Measurements from ENCODE around the gene GPATCH1.

The GPATCH1 gene

DNA sequence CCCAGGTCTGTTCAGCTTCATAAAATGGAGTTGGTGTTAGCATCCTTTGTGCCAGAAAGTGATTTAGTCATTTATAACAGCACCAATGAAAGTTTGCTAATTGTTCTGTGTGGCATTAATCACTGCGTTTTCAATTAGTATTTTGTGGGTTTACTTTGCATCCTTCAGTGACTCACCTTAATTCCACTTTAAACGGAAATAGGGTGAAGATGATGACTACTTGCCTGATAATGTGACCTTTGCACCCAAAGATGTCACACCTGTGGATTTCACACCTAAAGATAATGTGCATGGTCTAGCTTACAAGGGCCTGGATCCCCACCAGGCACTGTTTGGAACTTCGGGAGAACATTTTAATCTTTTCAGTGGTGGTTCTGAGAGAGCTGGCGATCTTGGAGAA is 15.0 kb downstream of the GPATCH1 start:
- in situ Hi-C loops (cut with HindIII; ENCODE audit: low sequenced_read_pairs) = no loop called here
- H3K4me3 ChIP-seq (ENCODE audit: low read depth, low read length) = no peak overlapping the region
- DNase-seq (ENCODE audit: low read depth, low spot score) = no peak
- TF ChIP-seq, protein P1, sequence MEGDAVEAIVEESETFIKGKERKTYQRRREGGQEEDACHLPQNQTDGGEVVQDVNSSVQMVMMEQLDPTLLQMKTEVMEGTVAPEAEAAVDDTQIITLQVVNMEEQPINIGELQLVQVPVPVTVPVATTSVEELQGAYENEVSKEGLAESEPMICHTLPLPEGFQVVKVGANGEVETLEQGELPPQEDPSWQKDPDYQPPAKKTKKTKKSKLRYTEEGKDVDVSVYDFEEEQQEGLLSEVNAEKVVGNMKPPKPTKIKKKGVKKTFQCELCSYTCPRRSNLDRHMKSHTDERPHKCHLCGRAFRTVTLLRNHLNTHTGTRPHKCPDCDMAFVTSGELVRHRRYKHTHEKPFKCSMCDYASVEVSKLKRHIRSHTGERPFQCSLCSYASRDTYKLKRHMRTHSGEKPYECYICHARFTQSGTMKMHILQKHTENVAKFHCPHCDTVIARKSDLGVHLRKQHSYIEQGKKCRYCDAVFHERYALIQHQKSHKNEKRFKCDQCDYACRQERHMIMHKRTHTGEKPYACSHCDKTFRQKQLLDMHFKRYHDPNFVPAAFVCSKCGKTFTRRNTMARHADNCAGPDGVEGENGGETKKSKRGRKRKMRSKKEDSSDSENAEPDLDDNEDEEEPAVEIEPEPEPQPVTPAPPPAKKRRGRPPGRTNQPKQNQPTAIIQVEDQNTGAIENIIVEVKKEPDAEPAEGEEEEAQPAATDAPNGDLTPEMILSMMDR (IDR thresholded peaks at IDR 0.05; ENCODE audit: low read depth, low read length) = no peak

DNA sequence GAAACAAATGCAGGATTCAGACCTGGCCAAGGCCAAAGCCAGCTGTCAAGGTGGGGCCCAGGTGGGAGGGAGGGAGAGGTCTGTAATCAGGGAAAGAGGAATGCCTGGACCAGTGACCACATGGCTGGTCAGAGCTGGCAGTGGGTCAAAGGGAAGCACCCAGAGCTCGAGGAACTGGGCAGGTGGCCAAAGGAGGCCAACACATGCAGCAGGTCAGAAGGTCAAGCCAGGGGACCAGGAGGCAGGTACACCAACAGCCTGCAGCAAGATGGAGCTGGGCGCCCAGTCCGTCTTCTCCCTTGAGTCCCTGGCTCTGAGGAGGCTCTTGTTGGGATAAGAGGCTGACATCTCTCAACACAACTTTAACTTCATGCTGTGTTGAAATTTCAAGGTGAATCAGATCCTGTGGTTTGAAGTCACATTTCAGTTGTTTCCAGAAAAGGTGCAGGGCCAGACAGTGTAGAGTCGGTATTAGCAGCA is 17.1 kb downstream of the GPATCH1 start:
- in situ Hi-C loops (cut with HindIII; ENCODE audit: low sequenced_read_pairs) = no loop called here
- DNase-seq (ENCODE audit: low read depth, low spot score) = no peak
- TF ChIP-seq, protein P1 (IDR thresholded peaks at IDR 0.05; ENCODE audit: low read depth, low read length) = no peak
- H3K4me3 ChIP-seq (ENCODE audit: low read depth, low read length) = no peak overlapping the region

DNA sequence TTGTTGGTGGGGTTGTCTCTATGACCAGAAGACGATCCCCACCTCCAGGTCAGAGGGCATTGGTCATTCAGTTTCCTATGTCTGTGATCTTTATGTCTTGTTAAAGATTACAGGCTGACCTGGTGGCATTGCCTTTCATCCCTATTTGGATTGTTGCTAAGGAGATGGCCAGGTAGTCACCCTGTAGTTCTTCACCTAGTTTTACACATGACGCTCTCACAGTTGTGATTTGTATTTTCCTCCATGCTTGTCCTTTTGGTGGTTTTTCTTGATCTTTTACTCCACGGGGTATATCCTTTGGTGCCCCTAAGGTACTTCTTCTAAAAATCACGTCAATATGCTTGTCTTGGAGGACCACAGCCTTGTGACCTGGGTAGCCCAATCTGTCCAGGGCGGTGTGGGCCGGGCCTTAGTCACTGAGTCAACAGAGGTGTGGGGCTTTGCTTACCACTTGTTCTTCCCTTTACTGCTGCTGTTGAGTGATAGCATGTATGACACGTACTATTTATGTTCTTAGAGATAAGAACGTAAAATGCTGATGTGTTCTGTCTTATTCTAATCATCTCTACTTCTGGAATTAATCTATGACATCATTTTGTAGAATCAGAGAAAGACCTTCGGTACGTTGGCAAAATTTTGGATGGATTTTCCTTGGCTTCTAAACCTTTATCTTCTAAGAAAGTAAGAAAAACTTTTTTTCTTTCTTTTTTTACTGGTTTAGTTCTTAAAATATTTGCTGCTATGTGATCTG is 20.1 kb downstream of the GPATCH1 start:
- no peak overlapping the region for H3K4me3 ChIP-seq (ENCODE audit: low read depth, low read length)
- in situ Hi-C loops (cut with HindIII; ENCODE audit: low sequenced_read_pairs) = no loop called here
- TF ChIP-seq, protein P1 (IDR thresholded peaks at IDR 0.05; ENCODE audit: low read depth, low read length) = no peak
- no peak for DNase-seq (ENCODE audit: low read depth, low spot score)

DNA sequence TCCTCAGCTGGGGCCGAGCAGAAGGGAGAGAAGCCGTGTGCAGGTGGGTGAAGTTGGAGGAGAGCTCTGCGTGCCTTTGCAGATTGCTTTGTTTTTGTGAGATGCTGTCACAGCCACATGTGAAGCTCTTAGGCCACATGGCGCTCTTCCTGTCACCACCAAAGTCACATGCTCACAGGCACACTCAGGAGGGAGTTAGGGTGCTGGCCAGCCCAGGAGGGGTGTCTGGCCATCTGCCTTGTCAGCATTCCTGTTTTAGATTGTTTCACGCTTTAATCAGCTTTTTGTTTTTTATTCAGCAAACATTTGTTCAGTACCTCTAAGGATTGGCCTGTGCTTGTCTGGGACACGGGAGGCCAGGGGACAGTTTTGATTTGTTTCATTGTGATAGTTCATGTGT is 21.9 kb downstream of the GPATCH1 start:
- no peak overlapping the region for H3K4me3 ChIP-seq (ENCODE audit: low read depth, low read length)
- in situ Hi-C loops (cut with HindIII; ENCODE audit: low sequenced_read_pairs) = no loop called here
- no peak for DNase-seq (ENCODE audit: low read depth, low spot score)
- TF ChIP-seq, protein P1 (IDR thresholded peaks at IDR 0.05; ENCODE audit: low read depth, low read length) = no peak

DNA sequence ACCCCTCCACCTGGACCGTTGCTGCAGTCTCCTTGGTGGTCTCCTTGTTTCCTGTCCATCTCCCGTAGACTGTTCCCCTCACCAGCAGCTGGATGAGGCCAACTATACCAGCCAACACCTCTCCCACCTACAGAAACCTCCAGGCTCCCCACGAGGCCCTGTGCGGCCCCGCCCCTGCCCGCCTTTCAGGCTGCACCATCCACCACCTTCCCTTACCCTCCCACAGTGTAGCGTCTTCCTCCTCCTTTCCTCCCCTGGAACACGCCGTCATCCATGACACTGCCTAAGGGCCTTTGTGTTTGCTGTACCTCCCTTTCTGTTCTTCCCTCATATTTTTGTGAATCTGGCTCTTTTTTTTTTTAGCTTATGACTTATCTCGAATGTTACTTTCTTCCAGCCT is 27.2 kb downstream of the GPATCH1 start:
- in situ Hi-C loops (cut with HindIII; ENCODE audit: low sequenced_read_pairs) = no loop called here
- TF ChIP-seq, protein P1 (IDR thresholded peaks at IDR 0.05; ENCODE audit: low read depth, low read length) = no peak

DNA sequence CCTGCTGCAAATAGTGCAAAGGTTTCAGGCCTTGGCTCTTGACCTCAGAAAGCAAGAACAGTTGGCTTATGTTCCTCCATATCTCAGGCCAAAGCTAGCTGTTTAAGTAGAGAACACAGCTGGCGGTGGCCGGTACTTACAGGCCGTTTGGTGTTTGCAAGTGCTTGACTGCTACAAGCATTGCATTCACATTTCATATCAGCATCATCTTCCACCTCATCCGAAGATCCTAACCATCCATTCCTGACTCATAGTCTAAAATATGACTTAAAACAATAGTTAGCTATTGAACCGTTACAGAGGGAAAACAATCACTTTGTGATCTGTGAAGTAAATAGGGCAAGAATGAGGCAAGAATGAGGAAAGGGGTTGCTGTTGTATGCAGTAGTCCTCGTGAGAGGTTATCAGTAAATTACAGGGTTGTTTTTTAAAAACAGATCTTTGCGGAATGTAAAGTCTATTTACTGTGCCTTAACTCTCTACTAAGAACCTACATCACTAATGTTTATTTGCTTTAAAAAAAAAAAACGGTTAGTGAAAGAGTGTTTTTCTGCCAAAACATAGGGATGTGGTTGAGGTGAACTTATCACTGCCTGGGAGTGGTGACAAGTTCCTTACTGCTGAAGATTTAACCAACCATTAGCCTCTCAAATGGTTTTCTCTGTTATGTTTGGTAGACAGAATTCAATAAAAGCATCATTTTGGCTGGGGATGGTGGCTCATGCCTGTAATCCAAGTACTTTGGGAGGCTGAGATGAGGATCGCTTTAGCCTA is 29.3 kb downstream of the GPATCH1 start:
- H3K4me3 ChIP-seq (ENCODE audit: low read depth, low read length) = no peak overlapping the region
- in situ Hi-C loops (cut with HindIII; ENCODE audit: low sequenced_read_pairs) = no loop called here
- DNase-seq (ENCODE audit: low read depth, low spot score) = peak; percentile 73
- TF ChIP-seq, protein P1 (IDR thresholded peaks at IDR 0.05; ENCODE audit: low read depth, low read length) = no peak

More for the DNA sequence above, 27.2 kb downstream of the GPATCH1 start:
- no peak overlapping the region for H3K4me3 ChIP-seq (ENCODE audit: low read depth, low read length)
- DNase-seq (ENCODE audit: low read depth, low spot score) = no peak

Measured in astrocyte of the spinal cord (primary cell).